RWPE2 (cell line): ENCODE results near the gene ERBB4.

Experiments
- ATAC-seq: fragments of 200-7000 bp; cut with Tn5 transposase; 3 replicates; pipeline ENCODE4 v1.9.1; 2021; ENCODE audit warnings: low read depth
- DNase-seq: peaks from one replicate; pipeline ENCODE4 v3.0.0-alpha.2; 2020; ENCODE audit warnings: low spot score
- H3K27ac ChIP-seq: fragments of 450-650 bp; 2 replicates; pipeline ENCODE4 v1.5.1; 2017; ENCODE audit warnings: mild to moderate bottlenecking; ENCODE audit not compliant: poor library complexity, severe bottlenecking
- H3K27me3 ChIP-seq: fragments of 250-450 bp; sonication (Bioruptor Pico); 2 replicates; pipeline ENCODE4 v1.5.1; 2021; ENCODE audit warnings: mild to moderate bottlenecking, moderate library complexity; ENCODE audit not compliant: insufficient read depth, poor library complexity, severe bottlenecking
- H3K36me3 ChIP-seq: fragments of 250-450 bp; sonication (Bioruptor Pico); 2 replicates; pipeline ENCODE4 v1.5.1; 2020; ENCODE audit warnings: low read depth, mild to moderate bottlenecking, moderate library complexity
- H3K4me1 ChIP-seq: fragments of 250-450 bp; sonication (Bioruptor Pico); 2 replicates; pipeline ENCODE4 v1.5.1; 2021; ENCODE audit warnings: mild to moderate bottlenecking, moderate library complexity; ENCODE audit not compliant: insufficient read depth, poor library complexity, severe bottlenecking
- H3K4me3 ChIP-seq: fragments of 250-450 bp; sonication (Bioruptor Pico); 2 replicates; pipeline ENCODE4 v1.5.1; 2021; ENCODE audit warnings: mild to moderate bottlenecking, moderate library complexity; ENCODE audit not compliant: severe bottlenecking
- H3K9me3 ChIP-seq: fragments of 250-450 bp; sonication (Bioruptor Pico); 2 replicates; pipeline ENCODE4 v1.5.1; 2021; ENCODE audit warnings: mild to moderate bottlenecking, moderate library complexity; ENCODE audit not compliant: severe bottlenecking
- TF ChIP-seq, protein P1 (sequence below): fragments of 450-650 bp; IDR thresholded peaks from one replicate; pipeline ENCODE4 v1.5.1; 2017; ENCODE audit warnings: mild to moderate bottlenecking, moderate library complexity; ENCODE audit not compliant: poor library complexity, severe bottlenecking

Gene ERBB4

GRCh38 chr2:211405036-211405435 is 1133.6 kb downstream of the ERBB4 start:
- Histone ChIP-seq H3K27me3 (no peaks in the 10 kb centered on the region), H3K9me3 (no peaks in the 10 kb centered on the region), H3K4me1 (peaks cover 42% of the 10 kb centered on the region), H3K4me3 (no peak overlapping the region), H3K27ac (peak overlapping the region; percentile 94), H3K36me3 (no peaks in the 10 kb centered on the region)
- TF ChIP-seq, protein P1, sequence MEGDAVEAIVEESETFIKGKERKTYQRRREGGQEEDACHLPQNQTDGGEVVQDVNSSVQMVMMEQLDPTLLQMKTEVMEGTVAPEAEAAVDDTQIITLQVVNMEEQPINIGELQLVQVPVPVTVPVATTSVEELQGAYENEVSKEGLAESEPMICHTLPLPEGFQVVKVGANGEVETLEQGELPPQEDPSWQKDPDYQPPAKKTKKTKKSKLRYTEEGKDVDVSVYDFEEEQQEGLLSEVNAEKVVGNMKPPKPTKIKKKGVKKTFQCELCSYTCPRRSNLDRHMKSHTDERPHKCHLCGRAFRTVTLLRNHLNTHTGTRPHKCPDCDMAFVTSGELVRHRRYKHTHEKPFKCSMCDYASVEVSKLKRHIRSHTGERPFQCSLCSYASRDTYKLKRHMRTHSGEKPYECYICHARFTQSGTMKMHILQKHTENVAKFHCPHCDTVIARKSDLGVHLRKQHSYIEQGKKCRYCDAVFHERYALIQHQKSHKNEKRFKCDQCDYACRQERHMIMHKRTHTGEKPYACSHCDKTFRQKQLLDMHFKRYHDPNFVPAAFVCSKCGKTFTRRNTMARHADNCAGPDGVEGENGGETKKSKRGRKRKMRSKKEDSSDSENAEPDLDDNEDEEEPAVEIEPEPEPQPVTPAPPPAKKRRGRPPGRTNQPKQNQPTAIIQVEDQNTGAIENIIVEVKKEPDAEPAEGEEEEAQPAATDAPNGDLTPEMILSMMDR = no peak
- DNase-seq (no peak), ATAC-seq (no peak)

- Histone ChIP-seq H3K27me3 (no peaks in the 10 kb centered on the region), H3K4me3 (no peak overlapping the region), H3K9me3 (no peaks in the 10 kb centered on the region), H3K4me1 (peaks cover 40% of the 10 kb centered on the region), H3K36me3 (no peaks in the 10 kb centered on the region), H3K27ac (no peak overlapping the region)
- TF ChIP-seq, protein P1 = no peak
- no peak for DNase-seq
- ATAC-seq = no peak
Measured at GRCh38 chr2:211404098-211404497, 1134.5 kb downstream of the ERBB4 start.

- TF ChIP-seq, protein P1 = no peak
- ATAC-seq = peak; percentile 74; the same call in 2 of the 3 replicates
- H3K4me1 ChIP-seq = peaks cover 15% of the 10 kb centered on the region
- no peaks in the 10 kb centered on the region for H3K27me3 ChIP-seq
- no peaks in the 10 kb centered on the region for H3K9me3 ChIP-seq
- no peak for DNase-seq
- no peak overlapping the region for H3K27ac ChIP-seq
- H3K36me3 ChIP-seq = no peaks in the 10 kb centered on the region
- H3K4me3 ChIP-seq = no peak overlapping the region
Measured at GRCh38 chr2:211401328-211401727, 1137.3 kb downstream of the ERBB4 start.

DNA sequence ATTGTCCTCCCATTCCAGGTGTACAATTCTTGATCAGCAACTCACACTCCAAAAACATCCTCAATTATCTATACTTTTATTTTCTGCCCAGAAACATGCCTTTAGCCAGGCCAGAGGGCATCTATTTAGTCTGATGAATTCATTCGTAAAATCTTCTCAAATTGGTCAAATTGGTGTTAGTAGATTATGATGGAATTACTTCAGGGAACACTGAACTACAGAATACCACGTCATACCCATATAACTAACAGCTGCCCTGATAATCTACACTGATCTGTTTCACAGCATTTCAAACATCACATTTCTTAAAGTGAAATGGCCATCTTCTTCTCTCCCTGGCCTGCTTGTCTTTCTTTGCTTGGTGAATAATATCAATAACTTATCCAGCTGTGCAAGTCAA is 1140.8 kb downstream of the ERBB4 start:
- ATAC-seq = no peak
- Histone ChIP-seq H3K4me1 (peaks cover 10% of the 10 kb centered on the region), H3K27me3 (no peaks in the 10 kb centered on the region), H3K27ac (no peak overlapping the region), H3K4me3 (no peak overlapping the region), H3K36me3 (no peaks in the 10 kb centered on the region), H3K9me3 (no peaks in the 10 kb centered on the region)
- TF ChIP-seq, protein P1 = no peak
- no peak for DNase-seq

- Histone ChIP-seq H3K4me3 (no peak overlapping the region), H3K4me1 (peaks cover 10% of the 10 kb centered on the region), H3K9me3 (no peaks in the 10 kb centered on the region), H3K27me3 (no peaks in the 10 kb centered on the region), H3K36me3 (no peaks in the 10 kb centered on the region), H3K27ac (no peak overlapping the region)
- ATAC-seq (no peak), DNase-seq (no peak)
- TF ChIP-seq, protein P1 = no peak
Measured at GRCh38 chr2:211396815-211397214, 1141.8 kb downstream of the ERBB4 start.
